ENCODE data around the gene BNC2. TPM values are rescaled to one million over a fixed set of nuclear protein-coding genes. Genes with fewer than 3 reads are reported as not detected.

Gene BNC2
- total RNA-seq, 4 donors from 2014 or later = 17.2 to 26.7 (median 20.1) TPM

GRCh38 chr9:16664211-16664610, 206.3 kb downstream of the BNC2 start:
- TF ChIP-seq CTCF (IDR thresholded peaks at IDR 0.05; ENCODE audit: low read depth) = no peak

- no peak for TF ChIP-seq CTCF (IDR thresholded peaks at IDR 0.05; ENCODE audit: low read depth)
Observed at GRCh38 chr9:16661816-16662215, 208.7 kb downstream of the BNC2 start.

GRCh38 chr9:16659096-16659495, 211.4 kb downstream of the BNC2 start:
- no peak for TF ChIP-seq CTCF (IDR thresholded peaks at IDR 0.05; ENCODE audit: low read depth)

GRCh38 chr9:16656432-16657169, 213.9 kb downstream of the BNC2 start:
- TF ChIP-seq CTCF (IDR thresholded peaks at IDR 0.05; ENCODE audit: low read depth) = no peak

GRCh38 chr9:16654596-16655126, 215.8 kb downstream of the BNC2 start:
- TF ChIP-seq CTCF (IDR thresholded peaks at IDR 0.05; ENCODE audit: low read depth) = no peak

- no peak for TF ChIP-seq CTCF (IDR thresholded peaks at IDR 0.05; ENCODE audit: low read depth)
Observed at GRCh38 chr9:16653491-16654399, 216.7 kb downstream of the BNC2 start.

GRCh38 chr9:16652582-16652981, 217.9 kb downstream of the BNC2 start:
- no peak for TF ChIP-seq CTCF (IDR thresholded peaks at IDR 0.05; ENCODE audit: low read depth)

All from subcutaneous adipose tissue (tissue), 4 donors.